Upper lobe of left lung (tissue), 6 donors: Measurements from ENCODE around the gene GTPBP4. TPM values are rescaled to one million over a fixed set of nuclear protein-coding genes. Genes with fewer than 3 reads are reported as not detected.

Experiments
- ATAC-seq, 2 donors: fragments of 200-7000 bp; cut with Tn5 transposase; one replicate each; pipeline ENCODE4 v1.9.1; 2022; ENCODE audit warnings: mild to moderate bottlenecking in 2 of 2, moderate library complexity in 2 of 2; ENCODE audit not compliant: low FRiP score in 2 of 2
- DNase-seq, 2 donors: peaks; one replicate each; pipeline ENCODE4 v3.0.0-alpha.2; 2019 to 2020
- H3K27ac ChIP-seq, 4 donors: fragments of 200-600 bp; sonication (generic); one replicate each; pipeline ENCODE4 v1.5.1; 2016 to 2019
- H3K27me3 ChIP-seq, 4 donors: fragments of 200-600 bp; sonication (generic); one replicate each; pipeline ENCODE4 v1.5.1; 2017 to 2019
- H3K36me3 ChIP-seq, 4 donors: fragments of 200-600 bp; sonication (generic); one replicate each; pipeline ENCODE4 v1.5.1; 2016 to 2019
- H3K4me1 ChIP-seq, 4 donors: fragments of 200-600 bp; sonication (generic); one replicate each; pipeline ENCODE4 v1.5.1; 2018 to 2019
- H3K4me3 ChIP-seq, 4 donors: fragments of 200-600 bp; sonication (generic); one replicate each; pipeline ENCODE4 v1.5.1; 2017 to 2019; ENCODE audit warnings: mild to moderate bottlenecking in 2 of 4, moderate library complexity in 1 of 4
- H3K9me3 ChIP-seq, 4 donors: fragments of 200-600 bp; sonication (generic); one replicate each; pipeline ENCODE4 v1.5.1; 2018 to 2019
- CTCF ChIP-seq, 6 experiments: fragments of 450-650 bp in 4 of 6; fragments of 200-600 bp in 2 of 6; sonication (generic) in 2 of 6; IDR thresholded peaks; one replicate each; pipeline ENCODE4 v1.5.1; 2016 to 2019; ENCODE audit warnings: antibody characterized with exemption in 6 of 6
- EP300 ChIP-seq, 4 donors: sonication (generic); formaldehyde crosslinking; IDR thresholded peaks; one replicate each; pipeline ENCODE4 v1.5.1; 2017; ENCODE audit warnings: antibody characterized with exemption in 4 of 4, control low read depth in 2 of 4
- POLR2A ChIP-seq, 4 donors: fragments of 450-650 bp; IDR thresholded peaks; one replicate each; pipeline ENCODE4 v1.5.1; 2016 to 2017; ENCODE audit warnings: antibody characterized with exemption in 4 of 4, mild to moderate bottlenecking in 2 of 4
- POLR2AphosphoS5 ChIP-seq, 2 donors: sonication (generic); formaldehyde crosslinking; IDR thresholded peaks; one replicate each; pipeline ENCODE4 v1.5.1; 2017; ENCODE audit warnings: antibody characterized with exemption in 2 of 2
- WGBS, 2 donors: methylation state at CpG; one replicate each; pipeline ENCODE4 v1.1.5; 2017 to 2018; 5-methylcytosine and 5-hydroxymethylcytosine counted together
- total RNA-seq, 6 donors: library from RNA; depleted of rRNA in 4 of 6; stranded (reverse); fragments of >200 nt in 4 of 6; gene quantifications; one replicate each; pipeline versions ENCODE4 v1.1.0 to v1.2.1, GENCODE V29; 2016 to 2021
- donor health status: DM: no; HTN: no; CAD: no; lungs with moderate emphysema.
- donor health status: DM: no; HTN: yes; CAD: no; lungs with severe emphysema.

Gene GTPBP4
- total RNA-seq, 6 donors from 2014 or later, result 22.0 to 41.9 (median 33.3) TPM

- 82 to 84% methylated on average over 16 to 19 of the region's 19 CpGs for WGBS, 2 donors
- no peaks in the 10 kb centered on the region for H3K4me1 ChIP-seq
- DNase-seq (no peak), ATAC-seq (no peak)
- TF ChIP-seq POLR2A (IDR thresholded peaks at IDR 0.05), result no peak
- no peak for TF ChIP-seq EP300 (IDR thresholded peaks at IDR 0.05)
- no peak for TF ChIP-seq POLR2AphosphoS5 (IDR thresholded peaks at IDR 0.05)
- no peak for TF ChIP-seq CTCF (IDR thresholded peaks at IDR 0.05)
- H3K27me3 ChIP-seq, result no peaks in the 10 kb centered on the region
- H3K4me3 ChIP-seq, result no peak overlapping the region
- H3K9me3 ChIP-seq, result peaks cover 2 to 5% (median 4%) of the 10 kb centered on the region in 4 donors
- no peak overlapping the region for H3K27ac ChIP-seq
- H3K36me3 ChIP-seq, result peaks cover 38 to 97% (median 84%) of the 10 kb centered on the region in 4 donors
These were observed 9.2 kb downstream of the GTPBP4 start for GRCh38 chr10:997266-998022.

GRCh38 chr10:1002425-1003006, 14.3 kb downstream of the GTPBP4 start:
- Histone ChIP-seq H3K9me3 (peaks cover 5 to 10% (median 7%) of the 10 kb centered on the region in 4 donors), H3K27me3 (no peaks in the 10 kb centered on the region), H3K27ac (no peak overlapping the region), H3K4me3 (no peak overlapping the region), H3K4me1 (no peaks in the 10 kb centered on the region), H3K36me3 (peaks cover 59 to 100% (median 97%) of the 10 kb centered on the region in 4 donors)
- TF ChIP-seq EP300 (IDR thresholded peaks at IDR 0.05) (no peak), POLR2AphosphoS5 (IDR thresholded peaks at IDR 0.05) (no peak), CTCF (IDR thresholded peaks at IDR 0.05) (no peak), POLR2A (IDR thresholded peaks at IDR 0.05) (no peak)
- 97 to 98% methylated on average over 5 of the region's 5 CpGs for WGBS, 2 donors
- DNase-seq, result no peak
- ATAC-seq, result no peak

- TF ChIP-seq EP300 (IDR thresholded peaks at IDR 0.05) (no peak), POLR2A (IDR thresholded peaks at IDR 0.05) (no peak), CTCF (IDR thresholded peaks at IDR 0.05) (no peak), POLR2AphosphoS5 (IDR thresholded peaks at IDR 0.05) (no peak)
- H3K36me3 ChIP-seq, result peaks cover 59 to 100% (median 97%) of the 10 kb centered on the region in 4 donors
- ATAC-seq (peak in 1 of 2 donors; percentile 51), DNase-seq (no peak)
- no peak overlapping the region for H3K4me3 ChIP-seq
- WGBS, 2 donors, result 84 to 98% methylated on average over 2 to 9 of the region's 9 CpGs
- no peaks in the 10 kb centered on the region for H3K4me1 ChIP-seq
- peaks cover 5 to 10% (median 7%) of the 10 kb centered on the region in 4 donors for H3K9me3 ChIP-seq
- H3K27ac ChIP-seq, result no peak overlapping the region
- no peaks in the 10 kb centered on the region for H3K27me3 ChIP-seq
These were observed 15.8 kb downstream of the GTPBP4 start for GRCh38 chr10:1003884-1004670.

GRCh38 chr10:1006573-1006972, 18.3 kb downstream of the GTPBP4 start:
- Histone ChIP-seq H3K9me3 (peaks cover 5 to 10% (median 7%) of the 10 kb centered on the region in 4 donors), H3K4me1 (no peaks in the 10 kb centered on the region), H3K36me3 (peaks cover 55 to 100% (median 98%) of the 10 kb centered on the region in 4 donors), H3K27ac (no peak overlapping the region), H3K4me3 (no peak overlapping the region), H3K27me3 (no peaks in the 10 kb centered on the region)
- ATAC-seq, result no peak
- DNase-seq, result no peak
- 93 to 94% methylated on average over 9 of the region's 9 CpGs for WGBS, 2 donors
- TF ChIP-seq EP300 (IDR thresholded peaks at IDR 0.05) (no peak), POLR2A (IDR thresholded peaks at IDR 0.05) (no peak), POLR2AphosphoS5 (IDR thresholded peaks at IDR 0.05) (no peak)

GRCh38 chr10:1007583-1007982, 19.3 kb downstream of the GTPBP4 start:
- Histone ChIP-seq H3K27ac (no peak overlapping the region), H3K9me3 (peaks cover 2 to 4% (median 2%) of the 10 kb centered on the region in 4 donors), H3K4me3 (no peak overlapping the region), H3K27me3 (no peaks in the 10 kb centered on the region), H3K36me3 (peaks cover 55 to 100% (median 98%) of the 10 kb centered on the region in 4 donors), H3K4me1 (no peaks in the 10 kb centered on the region)
- DNase-seq (no peak), ATAC-seq (no peak)
- TF ChIP-seq POLR2AphosphoS5 (IDR thresholded peaks at IDR 0.05) (no peak), POLR2A (IDR thresholded peaks at IDR 0.05) (no peak), EP300 (IDR thresholded peaks at IDR 0.05) (no peak), CTCF (IDR thresholded peaks at IDR 0.05) (no peak)
- WGBS, 2 donors, result 91 to 94% methylated on average over 10 of the region's 10 CpGs
